Right ventricle myocardium superior (tissue), 1 donor: ENCODE results near the gene SMARCA2. TPM values are rescaled to one million over a fixed set of nuclear protein-coding genes. Genes with fewer than 3 reads are reported as not detected.

Source experiments
- ATAC-seq: fragments of 200-7000 bp; cut with Tn5 transposase; one replicate; pipeline ENCODE4 v1.9.1; 2020; ENCODE audit warnings: mild to moderate bottlenecking; ENCODE audit not compliant: poor library complexity
- DNase-seq: peaks from one replicate; pipeline ENCODE4 v3.0.0-alpha.2; 2020
- intact Hi-C: fragments of 100-400 bp; cut with DNase I; formaldehyde crosslinking; loops from one replicate; pipeline ENCODE4 v1.11.2; 2022
- total RNA-seq: library from RNA; stranded (reverse); fragmentation: NEBNext Ultra II Directional; extraction: Animal tissue kit (Norgen Biotek cat#: 25700); gene quantifications from one replicate; pipeline ENCODE4 v1.2.1, GENCODE V29; 2021
- donor health status: DM: no; HTN: yes; CAD: no; lungs with severe emphysema.

Gene SMARCA2
- total RNA-seq, 1 donor from 2014 or later: 101 TPM

DNA sequence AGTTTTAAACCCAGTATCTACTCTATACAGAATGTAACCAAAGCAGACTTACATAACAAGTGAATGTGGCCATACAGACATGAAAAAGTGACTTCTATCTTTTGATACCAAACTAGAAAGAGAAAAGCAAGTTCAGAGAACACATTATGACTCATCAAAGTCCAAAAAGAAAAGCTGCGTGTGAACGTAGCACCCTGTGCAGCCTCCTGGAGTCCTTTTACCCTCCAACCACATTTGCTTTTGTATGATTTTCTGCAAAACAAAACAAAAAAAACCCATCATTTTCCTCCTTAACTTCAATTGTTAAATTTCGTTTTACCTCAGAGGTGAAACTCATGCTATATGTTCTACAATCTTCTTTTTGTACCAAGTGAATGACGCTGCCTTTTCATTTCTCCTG, 2.8 kb upstream of the SMARCA2 start:
- no peak for ATAC-seq
- intact Hi-C loops: no loop called here
- no peak for DNase-seq

DNA sequence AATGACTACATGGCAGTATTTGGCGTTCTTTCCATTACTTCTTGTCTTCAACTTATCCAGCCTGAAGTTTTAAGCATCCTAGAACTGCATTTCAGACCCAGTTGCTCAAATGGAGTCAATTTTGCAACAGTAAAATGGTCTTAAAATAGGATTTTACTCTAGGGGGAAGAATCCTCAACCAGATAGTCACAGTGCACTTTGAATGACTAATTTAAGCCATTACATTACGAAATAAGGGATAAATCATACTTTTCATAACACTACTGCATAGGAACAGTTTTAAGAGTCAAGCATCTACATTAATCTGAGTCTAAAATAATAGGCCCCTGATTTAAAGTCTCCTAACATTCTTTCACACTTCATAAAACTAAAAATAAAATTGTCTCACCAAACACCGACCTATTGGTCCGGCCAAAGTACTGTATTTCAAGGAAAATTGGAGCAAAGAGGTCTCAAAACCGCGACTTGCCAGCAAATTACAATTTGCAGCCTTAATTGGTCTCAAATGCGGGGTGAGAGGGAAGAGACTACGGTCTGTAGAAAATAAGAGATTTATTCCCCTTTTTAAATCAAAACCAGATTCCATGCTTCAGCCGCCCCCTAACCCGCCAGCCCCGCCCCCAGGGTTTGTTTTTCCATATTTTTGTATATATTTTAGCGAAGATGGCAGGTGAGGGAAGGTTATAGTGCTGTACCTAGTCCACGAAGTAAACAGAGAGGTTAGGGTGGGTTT, 1.2 kb upstream of the SMARCA2 start:
- DNase-seq (no peak), ATAC-seq (no peak)
- intact Hi-C loops: no loop called here

- intact Hi-C loops: no loop called here
- ATAC-seq (peak; percentile 23), DNase-seq (peak; percentile 80)
Observed at GRCh38 chr9:2015581-2016407, 647 bp downstream of the SMARCA2 start.

DNA sequence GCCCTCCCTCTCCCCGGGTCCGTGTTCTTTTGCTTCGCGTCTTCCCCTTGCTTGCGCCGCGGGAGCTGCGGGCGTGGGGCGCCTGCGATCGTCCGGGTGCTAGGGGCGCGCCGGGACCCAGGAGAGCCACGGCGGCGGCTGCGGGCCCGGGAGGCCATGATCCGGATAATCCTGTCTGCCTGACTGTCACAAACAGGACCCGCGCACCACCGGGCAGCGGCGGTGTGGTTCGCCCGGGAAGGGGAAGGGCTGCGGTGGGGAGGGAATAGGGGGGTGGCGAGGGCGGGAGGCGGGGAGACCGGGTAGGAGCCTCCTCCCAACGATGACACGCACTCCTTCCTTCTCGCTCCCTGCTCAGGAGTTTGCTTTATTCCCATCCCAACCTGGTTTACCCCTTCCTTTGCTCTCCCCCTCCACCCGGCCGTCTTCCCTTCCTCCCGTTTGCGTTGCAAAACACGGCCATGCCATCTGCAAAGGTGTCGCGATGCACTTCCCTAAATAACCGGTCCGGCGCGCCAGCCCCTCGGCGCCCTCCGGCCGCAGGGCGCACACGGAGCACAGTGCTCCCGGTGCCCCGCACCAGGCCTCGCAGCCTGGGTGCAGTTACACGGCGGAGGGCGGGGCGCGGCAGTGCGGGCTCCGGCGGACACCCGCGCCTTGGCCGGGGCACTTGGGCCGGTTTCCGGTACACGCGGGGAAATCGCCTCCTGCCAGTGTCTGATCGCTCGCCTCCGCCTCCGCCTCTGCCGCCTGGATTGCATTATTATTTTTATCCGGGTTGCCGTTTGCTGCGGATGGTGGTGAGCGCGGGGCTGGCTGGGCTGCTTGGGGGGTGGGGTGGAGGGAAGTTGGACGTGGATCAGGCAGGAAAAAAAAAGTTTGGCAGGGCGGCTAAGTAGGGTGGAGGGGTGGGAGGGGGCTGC, 1.5 kb downstream of the SMARCA2 start:
- intact Hi-C loops: no loop called here
- peak; percentile 87 for DNase-seq
- ATAC-seq: peak; percentile 65

DNA sequence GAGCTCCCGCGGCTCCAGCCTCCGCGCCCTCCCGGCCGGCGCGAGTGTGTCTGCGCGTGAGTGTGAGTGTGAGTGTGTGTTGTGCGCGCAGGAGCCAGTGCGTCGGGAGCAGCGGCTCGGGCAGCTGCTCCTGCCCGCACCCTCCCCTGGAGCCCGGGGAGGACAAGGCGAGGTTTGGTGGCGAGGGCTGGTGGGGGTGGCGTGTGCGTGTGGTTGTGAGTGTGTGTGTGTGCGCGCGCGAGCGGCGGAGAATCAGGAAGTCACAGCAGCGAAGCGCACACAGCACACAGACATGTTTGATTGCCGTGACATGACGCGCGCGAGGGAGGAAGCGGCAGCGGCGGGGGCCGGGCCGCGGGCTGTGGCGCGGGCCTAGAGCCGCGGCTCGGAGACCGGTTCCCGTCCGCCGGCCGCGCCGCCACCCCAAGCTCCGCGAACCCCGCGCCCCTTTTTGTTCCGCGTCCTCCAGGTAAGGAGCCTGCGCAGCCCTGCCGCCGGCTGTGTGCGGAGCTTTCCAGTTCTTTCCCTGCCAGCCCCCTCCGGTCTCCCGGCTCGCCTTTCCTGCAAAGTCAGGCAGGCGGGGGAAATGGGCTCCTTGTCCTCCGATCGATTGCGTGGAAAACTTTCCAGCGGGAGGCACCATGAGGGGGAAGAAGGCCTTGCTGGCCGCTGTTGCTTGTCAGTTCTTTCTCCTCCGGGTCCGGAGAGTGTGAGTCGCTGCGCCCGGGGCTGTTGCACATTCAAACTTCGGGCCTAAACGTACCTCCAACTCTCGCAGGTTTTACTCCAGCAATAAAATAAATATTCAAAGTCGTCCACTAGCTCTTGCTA, 2.4 kb downstream of the SMARCA2 start:
- intact Hi-C loops: no loop called here
- DNase-seq: peak; percentile 88
- peak; percentile 59 for ATAC-seq

DNA sequence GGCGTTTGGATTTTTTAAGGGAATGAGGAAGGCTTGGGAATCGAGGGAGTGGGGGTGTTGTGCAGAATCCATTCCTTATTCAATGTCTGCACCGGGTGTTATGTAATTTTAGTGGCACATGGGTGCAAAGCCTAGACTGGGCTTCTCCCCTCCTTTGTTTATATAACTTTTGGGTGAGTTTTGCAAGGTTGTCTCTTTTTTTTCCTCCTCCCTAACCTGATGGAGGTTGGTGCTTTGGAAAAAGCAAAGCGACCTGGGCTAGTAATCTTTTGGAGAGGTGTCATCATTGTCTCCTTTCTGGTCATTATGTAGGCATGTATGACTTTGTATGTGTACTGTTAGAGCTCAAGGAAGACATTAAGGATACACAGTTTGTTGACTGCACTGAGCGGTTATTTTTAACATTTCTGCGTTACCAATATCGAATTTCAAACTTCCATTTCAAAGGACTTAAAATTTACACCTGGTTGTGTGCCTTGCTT, 3.1 kb downstream of the SMARCA2 start:
- no peak for ATAC-seq
- intact Hi-C loops: no loop called here
- DNase-seq: no peak

DNA sequence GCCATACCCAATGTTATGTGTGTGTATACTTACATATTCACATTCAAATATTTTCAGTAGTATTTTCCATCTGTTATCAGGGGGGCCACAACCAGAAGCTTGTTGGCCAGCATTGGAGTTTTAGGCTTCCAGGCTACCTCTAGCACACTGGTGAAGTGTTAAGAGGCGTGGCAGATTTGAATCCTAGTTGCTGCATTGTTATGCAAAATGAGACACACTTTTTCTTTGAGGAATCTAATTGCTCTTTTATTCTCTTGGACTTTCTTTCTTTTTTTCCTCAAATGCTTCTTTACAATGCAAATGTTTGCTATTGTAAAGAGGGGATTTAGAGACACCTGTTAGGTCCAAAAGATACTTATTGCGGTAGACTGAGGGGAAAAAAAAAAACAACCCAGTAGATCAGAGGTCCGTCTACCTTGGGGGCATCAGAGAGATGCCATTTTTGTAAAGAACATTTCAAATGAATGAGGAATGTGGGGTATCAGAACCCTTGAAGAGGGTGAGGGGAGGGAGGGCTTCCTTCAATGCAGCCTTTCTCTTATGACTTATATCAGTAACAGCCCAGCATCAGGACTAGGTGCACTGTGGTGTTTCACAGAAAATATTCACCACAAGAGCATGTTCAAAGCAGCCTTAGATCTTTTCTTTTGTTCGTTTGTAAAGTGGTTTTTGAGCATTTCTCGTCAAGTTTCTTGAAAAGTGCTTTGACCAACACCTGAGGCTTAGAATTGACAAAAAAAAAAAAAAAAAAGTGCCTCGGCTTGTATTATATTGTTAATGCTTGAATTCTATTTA, 3.8 kb downstream of the SMARCA2 start:
- DNase-seq: no peak
- intact Hi-C loops: no loop called here
- ATAC-seq: no peak

DNA sequence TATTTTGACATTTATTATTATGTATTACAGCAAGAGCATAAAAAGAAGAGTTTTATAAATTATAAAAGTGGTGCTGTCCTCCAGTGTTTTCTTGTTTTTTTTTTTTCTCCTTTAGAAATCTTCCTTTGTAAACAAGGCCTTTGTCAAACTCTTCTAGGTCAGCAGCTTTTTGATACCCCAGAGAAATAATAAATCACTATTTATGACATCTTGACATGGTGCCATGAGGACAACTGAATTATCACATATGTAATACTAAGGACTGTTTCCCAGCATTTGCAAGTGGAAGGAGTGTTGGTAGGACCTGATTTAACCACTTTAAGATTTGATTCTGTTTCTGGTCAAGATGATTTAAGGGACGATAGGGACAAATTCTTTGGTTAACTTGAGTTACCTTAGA, 4.6 kb downstream of the SMARCA2 start:
- DNase-seq: no peak
- intact Hi-C loops: no loop called here
- no peak for ATAC-seq

DNA sequence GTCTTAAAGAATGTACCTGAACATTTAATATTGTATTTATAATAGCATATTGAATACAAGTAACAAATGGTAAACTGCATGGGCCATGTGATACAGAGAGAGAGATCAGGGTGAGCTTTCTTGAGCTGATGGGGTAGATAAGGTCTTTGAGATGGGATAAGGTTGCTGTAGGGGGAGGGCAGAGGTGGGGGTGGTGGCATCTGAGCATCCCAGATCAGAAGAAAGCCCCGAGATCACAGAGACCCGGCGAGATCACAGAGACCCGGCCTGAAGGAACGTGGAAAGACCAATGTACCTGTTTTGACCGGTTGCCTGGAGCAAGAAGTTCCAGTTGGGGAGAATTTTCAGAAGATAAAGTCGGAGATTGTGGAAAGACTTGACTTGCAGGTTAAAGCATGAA, 6.6 kb downstream of the SMARCA2 start:
- intact Hi-C loops: no loop called here
- ATAC-seq (no peak), DNase-seq (no peak)

GRCh38 chr9:2022560-2022959, 7.4 kb downstream of the SMARCA2 start:
- DNase-seq (no peak), ATAC-seq (no peak)
- intact Hi-C loops: no loop called here

DNA sequence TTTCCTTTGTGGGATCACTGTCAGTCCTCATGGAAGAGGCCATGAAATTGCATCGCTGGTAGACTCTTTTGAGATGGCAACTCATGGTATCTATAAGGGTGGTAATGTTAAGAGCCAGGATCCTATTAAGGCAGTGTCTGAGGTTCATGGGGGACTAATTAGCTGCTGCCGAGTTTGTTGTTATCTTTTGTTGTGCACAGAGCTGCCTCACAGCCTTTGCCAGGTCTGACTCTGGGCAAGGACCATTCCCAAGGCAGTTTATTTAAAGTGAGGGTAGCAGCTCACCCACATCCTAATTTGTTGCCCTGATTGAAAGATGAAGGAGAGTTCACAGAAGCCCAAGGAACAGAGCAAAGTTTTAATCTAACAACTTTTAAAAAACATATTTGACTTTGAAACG, 7.9 kb downstream of the SMARCA2 start:
- no peak for DNase-seq
- intact Hi-C loops: no loop called here
- ATAC-seq: peak; percentile 62

DNA sequence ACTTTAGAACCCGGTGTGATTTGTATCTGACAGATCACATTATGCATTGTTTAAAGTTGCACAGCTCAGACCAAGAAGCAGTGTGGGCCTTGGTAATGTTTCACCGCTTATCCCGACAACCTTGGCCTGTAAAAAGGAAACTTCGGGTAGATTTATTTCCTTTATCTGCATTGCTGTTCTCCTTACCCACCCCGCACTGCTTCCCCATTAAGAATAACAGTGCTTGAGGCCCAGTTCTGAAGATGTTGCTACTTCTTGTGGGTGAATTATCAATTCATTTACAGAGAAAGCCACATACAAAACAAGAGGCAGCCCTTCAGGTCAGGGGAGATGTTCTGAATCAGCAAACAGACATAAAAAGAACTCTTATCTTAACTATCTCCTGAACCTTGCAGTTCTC, 8.4 kb downstream of the SMARCA2 start:
- ATAC-seq (no peak), DNase-seq (no peak)

DNA sequence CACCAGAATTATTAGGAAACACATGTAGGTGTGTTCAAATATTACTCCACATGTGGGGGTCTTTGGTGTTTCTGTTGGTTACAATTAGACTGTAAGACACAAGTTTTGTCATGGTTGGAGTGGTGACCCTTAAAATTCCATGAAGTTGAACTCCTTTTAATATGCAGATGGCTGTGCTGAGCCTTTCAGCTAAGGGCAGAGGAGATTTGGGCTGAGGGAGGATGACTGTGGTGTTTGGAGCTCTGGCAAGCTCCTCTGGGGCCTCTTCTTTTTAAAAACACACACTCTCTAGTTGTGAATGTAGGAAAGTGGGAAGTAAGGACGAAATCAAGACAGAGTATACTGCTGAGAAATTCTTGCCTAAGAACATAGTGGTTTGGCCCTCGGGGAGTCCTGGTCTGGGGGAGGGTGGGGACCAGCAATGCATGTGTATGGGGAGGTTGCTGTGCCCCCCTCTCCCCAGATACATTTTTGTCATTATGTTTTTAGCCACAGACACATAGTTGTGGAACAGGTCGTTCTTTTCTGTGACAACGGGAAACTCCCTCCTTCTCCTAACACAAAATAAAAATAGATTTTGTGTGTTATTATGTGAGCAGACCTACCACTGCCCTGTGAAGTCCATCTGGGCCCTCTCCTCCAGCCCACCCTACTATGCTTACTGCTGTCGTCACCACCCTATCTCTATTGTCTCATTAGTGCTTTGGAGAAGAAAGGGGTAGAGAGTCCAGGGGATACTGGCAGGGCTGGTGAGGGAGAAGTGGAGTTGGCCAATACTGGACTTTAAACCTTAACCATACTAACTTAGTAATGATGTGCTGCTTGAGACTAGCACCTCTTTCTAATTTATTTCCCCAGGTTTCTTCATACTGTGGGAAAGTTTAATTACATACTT, 10.0 kb downstream of the SMARCA2 start:
- ATAC-seq (peak; percentile 56), DNase-seq (no peak)
- intact Hi-C loops: no loop called here

More for the DNA sequence above, 8.4 kb downstream of the SMARCA2 start:
- intact Hi-C loops: no loop called here

GRCh38 chr9:2026220-2026997, 11.3 kb downstream of the SMARCA2 start:
- no peak for DNase-seq
- no peak for ATAC-seq
- intact Hi-C loops: no loop called here

- ATAC-seq (no peak), DNase-seq (no peak)
- intact Hi-C loops: no loop called here
Observed at GRCh38 chr9:2027543-2028160, 12.5 kb downstream of the SMARCA2 start.
